ENCODE data around the gene FRMPD4. TPM values are rescaled to one million over a fixed set of nuclear protein-coding genes. Genes with fewer than 3 reads are reported as not detected.

Gene FRMPD4
- total and polyA plus RNA-seq, 4 donors: 0.18 TPM; not detected in 3

- Histone ChIP-seq H3K36me3 (ENCODE audit: control insufficient read depth in 1 of 2, insufficient read depth in 2 of 2, low read length in 1 of 2) (no peaks in the 10 kb centered on the region), H3K4me3 (ENCODE audit: low read length in 2 of 2) (no peak overlapping the region), H3K9me3 (ENCODE audit: control insufficient read depth, low read length) (no peaks in the 10 kb centered on the region), H3K27me3 (ENCODE audit: control insufficient read depth in 1 of 2, insufficient read depth in 2 of 2, low read length in 1 of 2) (no peaks in the 10 kb centered on the region), H3K27ac (ENCODE audit: low read depth in 1 of 2, low read length in 2 of 2) (no peak overlapping the region), H3K4me1 (ENCODE audit: control insufficient read depth in 1 of 2, insufficient read depth in 2 of 2, low read length in 2 of 2) (no peaks in the 10 kb centered on the region)
- DNase-seq: no peak
- intact Hi-C loops (cut with DNase I): no loop called here
- WGBS, 2 donors: 81 to 93% methylated on average over 3 of the region's 3 CpGs
- ATAC-seq (ENCODE audit: low FRiP score): no peak
Measured at GRCh38 chrX:12403474-12404082, 265.3 kb downstream of the FRMPD4 start.

GRCh38 chrX:12405306-12405705 lies 267.0 kb downstream of the FRMPD4 start:
- no peaks in the 10 kb centered on the region for H3K4me1 ChIP-seq (ENCODE audit: control insufficient read depth in 1 of 2, insufficient read depth in 2 of 2, low read length in 2 of 2)
- H3K36me3 ChIP-seq (ENCODE audit: control insufficient read depth in 1 of 2, insufficient read depth in 2 of 2, low read length in 1 of 2): no peaks in the 10 kb centered on the region
- no peaks in the 10 kb centered on the region for H3K27me3 ChIP-seq (ENCODE audit: control insufficient read depth in 1 of 2, insufficient read depth in 2 of 2, low read length in 1 of 2)
- intact Hi-C loops (cut with DNase I): no loop called here
- no peaks in the 10 kb centered on the region for H3K9me3 ChIP-seq (ENCODE audit: control insufficient read depth, low read length)
- 57 to 69% methylated on average over 2 of the region's 2 CpGs for WGBS, 2 donors
- no peak for DNase-seq
- no peak overlapping the region for H3K4me3 ChIP-seq (ENCODE audit: low read length in 2 of 2)
- ATAC-seq (ENCODE audit: low FRiP score): no peak
- no peak overlapping the region for H3K27ac ChIP-seq (ENCODE audit: low read depth in 1 of 2, low read length in 2 of 2)

- no peak overlapping the region for H3K4me3 ChIP-seq (ENCODE audit: low read length in 2 of 2)
- no peaks in the 10 kb centered on the region for H3K27me3 ChIP-seq (ENCODE audit: control insufficient read depth in 1 of 2, insufficient read depth in 2 of 2, low read length in 1 of 2)
- intact Hi-C loops (cut with DNase I): no loop called here
- H3K4me1 ChIP-seq (ENCODE audit: control insufficient read depth in 1 of 2, insufficient read depth in 2 of 2, low read length in 2 of 2): no peaks in the 10 kb centered on the region
- H3K9me3 ChIP-seq (ENCODE audit: control insufficient read depth, low read length): no peaks in the 10 kb centered on the region
- WGBS, 2 donors: 71 to 77% methylated on average over 6 of the region's 6 CpGs
- H3K27ac ChIP-seq (ENCODE audit: low read depth in 1 of 2, low read length in 2 of 2): no peak overlapping the region
- DNase-seq (no peak), ATAC-seq (ENCODE audit: low FRiP score) (no peak)
- no peaks in the 10 kb centered on the region for H3K36me3 ChIP-seq (ENCODE audit: control insufficient read depth in 1 of 2, insufficient read depth in 2 of 2, low read length in 1 of 2)
Measured at GRCh38 chrX:12410523-12410922, 272.2 kb downstream of the FRMPD4 start.

- intact Hi-C loops (cut with DNase I): no loop called here
- no peak for ATAC-seq (ENCODE audit: low FRiP score)
- no peaks in the 10 kb centered on the region for H3K36me3 ChIP-seq (ENCODE audit: control insufficient read depth in 1 of 2, insufficient read depth in 2 of 2, low read length in 1 of 2)
- no peaks in the 10 kb centered on the region for H3K27me3 ChIP-seq (ENCODE audit: control insufficient read depth in 1 of 2, insufficient read depth in 2 of 2, low read length in 1 of 2)
- no peak overlapping the region for H3K4me3 ChIP-seq (ENCODE audit: low read length in 2 of 2)
- DNase-seq: no peak
- H3K4me1 ChIP-seq (ENCODE audit: control insufficient read depth in 1 of 2, insufficient read depth in 2 of 2, low read length in 2 of 2): no peaks in the 10 kb centered on the region
- H3K9me3 ChIP-seq (ENCODE audit: control insufficient read depth, low read length): no peaks in the 10 kb centered on the region
- 88 to 100% methylated on average over 1 of the region's 1 CpG for WGBS, 2 donors
- no peak overlapping the region for H3K27ac ChIP-seq (ENCODE audit: low read depth in 1 of 2, low read length in 2 of 2)
Measured at GRCh38 chrX:12411831-12412230, 273.6 kb downstream of the FRMPD4 start.

GRCh38 chrX:12412561-12412960 lies 274.3 kb downstream of the FRMPD4 start:
- H3K9me3 ChIP-seq (ENCODE audit: control insufficient read depth, low read length): no peaks in the 10 kb centered on the region
- no peaks in the 10 kb centered on the region for H3K36me3 ChIP-seq (ENCODE audit: control insufficient read depth in 1 of 2, insufficient read depth in 2 of 2, low read length in 1 of 2)
- intact Hi-C loops (cut with DNase I): no loop called here
- H3K4me3 ChIP-seq (ENCODE audit: low read length in 2 of 2): no peak overlapping the region
- ATAC-seq (ENCODE audit: low FRiP score) (no peak), DNase-seq (no peak)
- WGBS, 2 donors: 96 to 97% methylated on average over 1 of the region's 1 CpG
- H3K27ac ChIP-seq (ENCODE audit: low read depth in 1 of 2, low read length in 2 of 2): no peak overlapping the region
- no peaks in the 10 kb centered on the region for H3K4me1 ChIP-seq (ENCODE audit: control insufficient read depth in 1 of 2, insufficient read depth in 2 of 2, low read length in 2 of 2)
- H3K27me3 ChIP-seq (ENCODE audit: control insufficient read depth in 1 of 2, insufficient read depth in 2 of 2, low read length in 1 of 2): no peaks in the 10 kb centered on the region

- ATAC-seq (ENCODE audit: low FRiP score) (no peak), DNase-seq (no peak)
- Histone ChIP-seq H3K9me3 (ENCODE audit: control insufficient read depth, low read length) (no peaks in the 10 kb centered on the region), H3K4me1 (ENCODE audit: control insufficient read depth in 1 of 2, insufficient read depth in 2 of 2, low read length in 2 of 2) (no peaks in the 10 kb centered on the region), H3K27me3 (ENCODE audit: control insufficient read depth in 1 of 2, insufficient read depth in 2 of 2, low read length in 1 of 2) (no peaks in the 10 kb centered on the region), H3K36me3 (ENCODE audit: control insufficient read depth in 1 of 2, insufficient read depth in 2 of 2, low read length in 1 of 2) (no peaks in the 10 kb centered on the region), H3K4me3 (ENCODE audit: low read length in 2 of 2) (no peak overlapping the region), H3K27ac (ENCODE audit: low read depth in 1 of 2, low read length in 2 of 2) (no peak overlapping the region)
- WGBS, 2 donors: 83 to 89% methylated on average over 4 of the region's 4 CpGs
- intact Hi-C loops (cut with DNase I): no loop called here
Measured at GRCh38 chrX:12419591-12419990, 281.3 kb downstream of the FRMPD4 start.

- no peak for ATAC-seq (ENCODE audit: low FRiP score)
- 32 to 44% methylated on average over 5 of the region's 5 CpGs for WGBS, 2 donors
- Histone ChIP-seq H3K36me3 (ENCODE audit: control insufficient read depth in 1 of 2, insufficient read depth in 2 of 2, low read length in 1 of 2) (no peaks in the 10 kb centered on the region), H3K27me3 (ENCODE audit: control insufficient read depth in 1 of 2, insufficient read depth in 2 of 2, low read length in 1 of 2) (no peaks in the 10 kb centered on the region), H3K4me3 (ENCODE audit: low read length in 2 of 2) (no peak overlapping the region), H3K4me1 (ENCODE audit: control insufficient read depth in 1 of 2, insufficient read depth in 2 of 2, low read length in 2 of 2) (no peaks in the 10 kb centered on the region), H3K9me3 (ENCODE audit: control insufficient read depth, low read length) (no peaks in the 10 kb centered on the region), H3K27ac (ENCODE audit: low read depth in 1 of 2, low read length in 2 of 2) (no peak overlapping the region)
- intact Hi-C loops (cut with DNase I): no loop called here
- DNase-seq: no peak
Measured at GRCh38 chrX:12421918-12422317, 283.6 kb downstream of the FRMPD4 start.

- no peak overlapping the region for H3K4me3 ChIP-seq (ENCODE audit: low read length in 2 of 2)
- intact Hi-C loops (cut with DNase I): no loop called here
- ATAC-seq (ENCODE audit: low FRiP score): no peak
- no peaks in the 10 kb centered on the region for H3K27me3 ChIP-seq (ENCODE audit: control insufficient read depth in 1 of 2, insufficient read depth in 2 of 2, low read length in 1 of 2)
- DNase-seq: no peak
- no peaks in the 10 kb centered on the region for H3K4me1 ChIP-seq (ENCODE audit: control insufficient read depth in 1 of 2, insufficient read depth in 2 of 2, low read length in 2 of 2)
- 55 to 62% methylated on average over 1 of the region's 1 CpG for WGBS, 2 donors
- no peaks in the 10 kb centered on the region for H3K9me3 ChIP-seq (ENCODE audit: control insufficient read depth, low read length)
- H3K27ac ChIP-seq (ENCODE audit: low read depth in 1 of 2, low read length in 2 of 2): no peak overlapping the region
- no peaks in the 10 kb centered on the region for H3K36me3 ChIP-seq (ENCODE audit: control insufficient read depth in 1 of 2, insufficient read depth in 2 of 2, low read length in 1 of 2)
Measured at GRCh38 chrX:12423346-12423745, 285.1 kb downstream of the FRMPD4 start.

GRCh38 chrX:12425496-12425895 lies 287.2 kb downstream of the FRMPD4 start:
- intact Hi-C loops (cut with DNase I): no loop called here

More at GRCh38 chrX:12425496-12425895, 287.2 kb downstream of the FRMPD4 start:
- no peaks in the 10 kb centered on the region for H3K9me3 ChIP-seq (ENCODE audit: control insufficient read depth, low read length)
- DNase-seq (no peak), ATAC-seq (ENCODE audit: low FRiP score) (no peak)
- WGBS, 2 donors: 68 to 73% methylated on average over 4 of the region's 4 CpGs
- H3K36me3 ChIP-seq (ENCODE audit: control insufficient read depth in 1 of 2, insufficient read depth in 2 of 2, low read length in 1 of 2): no peaks in the 10 kb centered on the region
- no peak overlapping the region for H3K4me3 ChIP-seq (ENCODE audit: low read length in 2 of 2)
- no peak overlapping the region for H3K27ac ChIP-seq (ENCODE audit: low read depth in 1 of 2, low read length in 2 of 2)
- no peaks in the 10 kb centered on the region for H3K4me1 ChIP-seq (ENCODE audit: control insufficient read depth in 1 of 2, insufficient read depth in 2 of 2, low read length in 2 of 2)
- no peaks in the 10 kb centered on the region for H3K27me3 ChIP-seq (ENCODE audit: control insufficient read depth in 1 of 2, insufficient read depth in 2 of 2, low read length in 1 of 2)
